HG03439 (cell line): ENCODE measurements around the gene SAMD14.

Source experiments
- ATAC-seq: cut with Tn5 transposase; IDR thresholded peaks from one replicate; pipeline ENCODE4 v1.9.1; 2021; ENCODE audit warnings: mild to moderate bottlenecking, moderate library complexity; ENCODE audit not compliant: unreplicated experiment

Gene SAMD14

DNA sequence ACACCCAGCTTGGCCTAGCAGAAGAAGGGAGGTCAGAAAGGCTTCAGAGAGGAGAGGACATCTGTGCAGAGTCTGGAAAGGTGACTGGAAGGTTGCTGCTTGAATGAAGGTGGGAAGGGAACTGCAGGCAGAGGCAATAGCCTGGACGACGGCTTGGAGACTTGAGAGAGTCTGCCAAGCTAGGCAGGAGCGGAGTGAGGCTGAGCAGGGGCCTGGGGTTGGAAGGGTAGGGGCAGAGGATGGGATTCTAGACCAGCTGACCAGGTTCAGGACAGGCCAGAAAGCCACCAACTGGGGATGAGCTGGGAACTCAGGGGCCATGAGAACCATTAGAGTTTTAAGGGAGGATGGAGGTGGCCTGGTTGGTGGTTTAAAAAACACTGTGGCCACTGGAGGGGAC lies 35.5 kb upstream of the SAMD14 start:
- ATAC-seq, result no peak

DNA sequence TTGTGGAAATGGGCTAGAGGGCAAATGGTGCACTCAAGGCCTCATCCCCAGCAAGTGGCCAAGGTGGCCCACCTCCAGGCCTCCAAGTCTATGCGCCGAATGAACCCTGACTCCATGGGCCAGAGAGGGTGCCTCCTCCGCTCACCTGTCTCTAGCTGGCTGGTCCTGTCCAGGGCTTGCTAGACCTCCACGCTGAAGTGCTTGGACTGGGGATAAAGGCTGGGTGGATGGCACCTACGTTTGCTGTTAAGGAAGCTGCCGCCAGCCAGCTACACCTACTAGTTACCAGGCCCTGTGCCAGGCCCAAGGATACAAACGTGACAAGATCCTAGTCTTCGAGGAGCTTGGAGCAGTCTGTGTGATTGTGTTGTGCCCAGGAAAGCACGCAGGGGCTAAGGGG lies 35.1 kb upstream of the SAMD14 start:
- no peak for ATAC-seq

DNA sequence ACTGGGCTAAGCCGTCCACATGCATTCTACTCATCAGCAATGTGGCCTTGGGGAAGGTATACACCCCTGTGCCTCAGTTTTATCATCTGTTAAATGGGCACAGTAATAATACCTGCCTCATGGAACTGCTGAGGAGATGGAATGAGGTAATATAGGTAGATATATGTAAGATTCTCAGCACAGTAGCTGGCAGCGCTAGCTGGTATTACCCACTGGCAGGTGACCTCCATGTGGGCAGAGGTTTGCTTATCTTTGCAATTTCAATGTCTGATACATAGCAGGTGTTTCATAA lies 34.7 kb upstream of the SAMD14 start:
- no peak for ATAC-seq

DNA sequence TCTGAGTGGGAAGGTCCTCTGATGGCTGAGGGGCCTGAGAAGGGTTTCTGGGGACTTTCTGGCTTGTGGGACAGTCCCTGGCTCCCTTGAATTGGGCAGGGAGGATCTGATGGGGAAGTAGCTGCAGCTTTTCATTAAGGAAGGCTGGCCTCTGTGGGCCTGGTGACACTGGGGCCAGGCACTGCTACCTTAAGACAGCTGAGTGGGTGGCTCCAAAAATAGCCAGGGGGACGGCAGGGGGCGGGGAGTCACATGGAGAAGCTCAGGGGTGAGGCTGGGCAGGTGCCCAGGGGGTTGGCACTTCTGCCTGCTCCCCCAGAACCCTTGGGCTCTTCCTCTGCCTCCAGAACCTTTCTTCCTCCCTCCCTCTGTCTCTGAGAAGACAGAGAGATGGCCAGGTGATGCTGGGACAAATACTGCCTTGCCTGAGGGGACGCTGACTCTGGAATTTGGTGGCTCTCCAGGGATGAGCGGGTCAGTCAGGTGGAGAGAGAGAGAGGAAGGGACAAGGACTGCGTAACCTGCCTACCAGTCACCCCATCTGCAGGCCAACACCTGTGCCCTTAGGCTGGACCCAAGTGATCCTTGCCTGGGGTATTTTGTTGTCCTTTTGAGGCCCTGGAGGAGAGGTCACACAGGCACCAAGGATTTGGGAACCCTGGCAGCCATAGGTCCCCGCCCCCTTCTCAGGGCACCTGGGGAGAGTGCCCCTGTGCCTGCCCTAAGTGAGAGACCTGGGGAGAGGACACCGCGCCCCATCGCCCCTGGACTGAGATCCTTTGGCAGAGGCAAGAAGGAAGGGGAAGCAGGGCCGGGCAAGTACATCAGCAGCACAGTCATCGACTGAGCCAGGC lies 34.1 kb upstream of the SAMD14 start:
- ATAC-seq, result no peak

DNA sequence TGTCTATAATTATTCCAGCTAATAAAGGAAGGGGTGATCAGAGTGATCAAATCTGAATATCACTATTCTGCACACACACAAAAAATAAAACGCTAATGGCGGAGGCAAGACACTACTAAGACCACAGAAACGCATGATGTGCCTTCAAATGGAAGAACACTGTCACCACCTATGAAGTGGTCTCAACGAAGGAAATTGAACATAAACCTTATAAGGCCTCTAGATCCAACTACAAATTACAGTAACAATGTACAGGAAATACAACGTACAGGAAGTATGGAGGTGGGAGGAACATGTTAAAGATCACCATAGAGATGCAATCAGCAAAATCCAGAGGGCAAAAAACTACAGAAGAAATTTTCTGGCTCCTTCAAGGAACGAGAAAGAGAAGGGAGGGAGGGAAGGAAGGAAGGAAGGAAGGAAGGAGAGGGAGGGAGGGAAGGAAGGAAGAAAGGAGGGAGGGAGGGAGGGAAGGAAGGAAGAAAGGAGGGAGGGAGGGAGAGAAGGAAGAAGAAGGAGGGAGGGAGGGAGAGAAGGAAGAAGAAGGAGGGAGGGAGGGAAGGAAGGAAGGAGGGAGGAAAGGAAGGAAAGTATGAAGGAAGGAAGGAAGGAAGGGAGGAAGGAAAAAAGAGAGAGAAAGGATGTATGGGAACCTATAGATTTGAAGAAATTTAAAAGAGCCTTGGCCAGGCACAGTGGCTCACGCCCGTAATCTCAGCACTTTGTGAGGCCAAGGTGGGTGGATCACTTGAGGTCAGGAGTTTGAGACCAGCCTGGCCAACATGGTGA lies 32.7 kb upstream of the SAMD14 start:
- ATAC-seq, result no peak

DNA sequence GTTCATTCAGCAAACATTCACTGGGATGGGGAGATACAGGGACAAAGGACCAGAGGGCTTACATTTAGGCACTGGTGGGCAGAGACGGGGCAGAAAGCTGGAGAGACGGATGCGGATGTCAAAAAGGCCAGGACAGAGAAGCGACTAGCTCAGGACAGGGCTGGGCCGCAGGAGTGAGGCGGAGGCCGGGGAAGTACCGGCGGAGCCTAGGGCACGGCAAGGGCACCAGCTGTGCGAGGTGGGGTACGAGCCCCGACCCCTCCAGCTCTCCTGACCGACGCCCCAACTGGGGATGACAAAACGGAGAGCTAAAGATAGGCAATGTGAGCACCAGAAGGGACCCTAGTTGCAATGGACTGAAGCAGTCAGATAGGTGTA lies 31.9 kb upstream of the SAMD14 start:
- no peak for ATAC-seq

DNA sequence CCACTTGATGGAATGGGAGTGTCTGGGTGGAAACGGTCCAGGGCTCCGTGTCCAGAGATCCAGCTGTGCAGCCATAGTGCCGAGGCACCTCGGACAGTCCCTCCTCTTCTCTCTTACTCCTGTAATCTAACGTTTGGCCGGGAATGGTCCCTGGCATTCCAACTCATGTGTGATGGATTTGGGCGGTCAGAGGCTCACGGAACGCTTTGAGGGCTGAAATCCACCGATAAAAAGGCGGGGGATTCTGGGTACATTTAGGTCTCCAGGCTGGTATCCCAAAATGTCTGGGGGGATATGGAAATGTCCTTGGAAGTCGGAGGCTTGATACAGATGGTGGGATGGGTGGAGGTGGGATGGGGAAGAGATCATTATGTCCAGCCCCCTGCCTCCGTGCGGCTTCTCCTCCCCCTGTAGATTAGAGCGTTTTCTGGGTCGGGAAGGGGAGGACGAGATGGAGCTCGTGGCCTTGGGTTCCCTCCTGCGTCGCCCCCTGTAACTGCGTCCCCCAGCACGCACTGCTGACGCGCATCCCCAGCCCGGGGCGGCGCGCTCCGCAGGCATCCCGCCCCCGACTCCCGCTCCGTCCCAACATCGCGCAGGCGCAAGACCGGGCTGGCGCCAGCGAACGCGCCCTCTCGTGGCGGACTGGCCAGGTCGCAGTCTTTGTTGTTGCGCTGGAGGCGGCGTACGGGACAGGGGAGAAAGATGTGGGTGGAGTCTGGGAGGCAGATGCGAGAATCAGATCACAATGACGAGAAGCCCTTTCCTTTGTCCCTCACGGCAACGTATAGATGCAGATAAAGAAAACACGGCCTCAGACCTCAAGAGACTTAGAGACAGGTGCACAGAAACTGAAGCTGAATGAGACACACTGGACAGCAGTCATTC lies 31.3 kb upstream of the SAMD14 start:
- peak; percentile 82 for ATAC-seq

DNA sequence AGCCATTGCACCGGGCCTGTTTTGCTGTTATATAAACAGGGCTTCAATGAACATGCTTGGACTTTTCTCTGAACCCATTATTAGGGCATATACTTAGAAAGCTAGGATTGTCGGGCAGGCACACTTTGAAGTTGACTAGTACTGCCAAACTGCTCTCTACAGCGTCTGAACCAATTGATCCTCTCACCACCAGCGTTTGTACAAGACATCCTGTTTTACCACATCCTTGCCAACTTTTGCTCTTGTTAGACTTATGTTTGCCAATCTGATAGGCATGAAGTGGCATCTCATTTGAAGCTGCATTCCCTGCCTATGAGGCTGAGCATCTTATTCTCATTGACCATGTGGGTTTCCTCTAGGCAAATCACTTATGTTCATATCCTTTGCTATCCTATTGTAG lies 27.9 kb upstream of the SAMD14 start:
- ATAC-seq, result no peak

DNA sequence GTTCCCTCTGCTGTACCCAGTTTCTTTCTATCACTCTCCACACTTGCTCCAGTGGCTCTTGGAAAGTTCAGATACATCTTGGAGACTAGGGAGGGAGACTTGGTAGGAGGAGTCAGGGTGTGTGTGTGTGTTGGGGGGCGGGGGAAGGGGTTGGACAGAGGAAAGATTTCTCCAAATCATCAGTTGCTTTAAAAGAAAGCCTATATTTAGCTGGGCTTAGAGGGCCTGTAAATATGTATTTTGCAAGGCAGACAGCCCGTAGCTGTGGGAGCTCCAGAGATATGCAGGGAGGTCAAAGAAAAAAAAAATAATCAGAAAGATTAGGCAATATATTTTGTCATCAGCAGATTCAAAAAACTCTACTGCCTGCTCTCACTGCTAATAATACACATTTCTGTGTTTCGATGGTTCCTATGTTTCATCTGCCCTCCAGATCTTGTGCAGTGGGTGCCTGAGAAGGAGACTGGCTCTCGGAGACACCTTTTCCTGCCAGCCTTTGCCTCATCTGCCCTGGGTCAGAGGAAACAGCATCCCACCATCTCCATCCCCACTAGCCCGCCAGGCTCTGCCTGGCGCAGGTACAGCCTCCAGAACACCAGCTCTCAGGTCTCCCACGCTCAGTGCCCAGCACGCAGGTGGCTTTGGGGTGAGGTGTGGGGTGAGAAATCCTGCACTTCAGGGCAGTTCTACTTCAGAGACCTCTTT lies 25.3 kb upstream of the SAMD14 start:
- ATAC-seq, result no peak

DNA sequence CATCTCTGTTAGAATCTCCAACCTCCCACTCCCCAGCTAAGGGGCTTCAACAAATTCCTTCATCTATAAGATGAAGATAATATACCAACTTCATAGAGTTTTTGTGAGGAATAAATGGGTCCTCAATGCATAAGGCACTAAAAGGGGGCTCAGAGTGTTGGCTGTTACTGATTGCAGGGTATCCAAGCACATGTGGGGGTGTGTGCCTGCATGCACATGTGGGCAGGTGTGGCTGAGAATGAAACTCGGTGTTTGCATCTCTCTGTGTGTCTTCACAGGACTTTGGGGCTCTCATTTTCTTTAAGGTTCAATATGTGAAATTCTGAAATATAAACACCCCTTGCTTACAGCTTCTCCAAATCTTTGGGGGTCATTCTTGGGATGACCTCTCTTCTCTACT lies 24.6 kb upstream of the SAMD14 start:
- ATAC-seq, result no peak

DNA sequence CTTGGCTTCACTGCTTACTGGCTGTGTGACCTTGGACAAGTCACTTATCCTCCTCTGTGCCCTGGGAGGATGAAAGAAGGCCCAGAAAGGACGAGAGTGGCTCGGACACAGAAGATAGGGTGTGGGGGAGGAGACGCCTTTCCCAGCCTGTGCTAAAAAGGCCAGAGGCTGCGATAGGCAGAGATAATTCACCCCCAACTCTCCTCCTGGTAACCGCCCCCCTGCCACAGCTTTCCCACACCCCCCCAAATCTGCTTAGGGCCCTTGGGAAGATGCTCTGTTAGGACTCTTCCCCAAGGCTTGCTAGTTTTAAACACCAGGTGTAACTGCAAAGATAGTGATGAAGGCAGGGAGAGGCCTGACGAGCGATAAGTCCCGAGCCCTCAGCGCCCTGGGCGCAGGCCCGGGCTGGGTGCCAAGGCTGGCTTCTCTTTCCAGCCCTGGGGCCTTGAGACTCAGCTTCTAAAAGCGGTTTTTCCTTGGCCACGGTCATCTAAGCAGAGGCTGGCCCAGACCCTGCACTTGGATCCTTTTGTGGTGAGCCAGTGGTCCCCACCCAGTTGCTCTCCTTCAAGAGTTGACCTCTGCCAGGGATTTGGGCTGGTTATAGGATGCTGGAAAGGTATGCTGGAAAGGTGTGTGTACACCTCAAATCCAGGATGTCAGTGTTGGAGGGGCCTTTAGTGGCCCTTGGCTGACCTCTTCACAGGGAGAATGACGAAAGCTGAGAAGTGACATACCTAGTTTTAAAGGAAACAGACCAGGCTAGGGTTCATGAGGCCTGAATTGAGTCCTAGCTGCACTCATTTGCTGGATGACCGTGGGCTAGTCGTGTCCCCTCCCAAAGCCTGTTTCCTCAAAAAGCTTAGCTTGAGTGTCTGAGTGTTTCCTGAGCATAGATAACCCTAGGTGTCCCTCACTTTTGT lies 24.0 kb upstream of the SAMD14 start:
- no peak for ATAC-seq

DNA sequence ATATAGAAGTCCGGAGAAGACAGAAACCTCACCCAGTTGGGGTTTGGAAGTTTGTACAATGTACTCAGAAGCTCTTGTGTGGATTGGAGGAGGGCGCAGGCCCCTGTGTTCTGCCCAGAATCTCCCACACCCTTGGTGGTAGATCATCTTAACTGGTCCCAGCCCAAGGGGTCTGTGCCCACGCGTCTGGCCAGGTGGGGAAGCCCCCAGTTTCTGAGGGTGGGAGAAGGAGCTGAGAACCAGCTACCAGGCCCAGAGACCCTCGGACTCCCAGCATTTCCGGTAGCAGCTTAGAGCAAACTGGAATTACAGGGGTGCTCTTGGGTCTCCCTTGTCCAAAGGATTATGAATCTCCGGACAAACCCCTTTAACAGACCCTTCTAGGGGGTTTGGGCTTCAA lies 22.8 kb upstream of the SAMD14 start:
- no peak for ATAC-seq

DNA sequence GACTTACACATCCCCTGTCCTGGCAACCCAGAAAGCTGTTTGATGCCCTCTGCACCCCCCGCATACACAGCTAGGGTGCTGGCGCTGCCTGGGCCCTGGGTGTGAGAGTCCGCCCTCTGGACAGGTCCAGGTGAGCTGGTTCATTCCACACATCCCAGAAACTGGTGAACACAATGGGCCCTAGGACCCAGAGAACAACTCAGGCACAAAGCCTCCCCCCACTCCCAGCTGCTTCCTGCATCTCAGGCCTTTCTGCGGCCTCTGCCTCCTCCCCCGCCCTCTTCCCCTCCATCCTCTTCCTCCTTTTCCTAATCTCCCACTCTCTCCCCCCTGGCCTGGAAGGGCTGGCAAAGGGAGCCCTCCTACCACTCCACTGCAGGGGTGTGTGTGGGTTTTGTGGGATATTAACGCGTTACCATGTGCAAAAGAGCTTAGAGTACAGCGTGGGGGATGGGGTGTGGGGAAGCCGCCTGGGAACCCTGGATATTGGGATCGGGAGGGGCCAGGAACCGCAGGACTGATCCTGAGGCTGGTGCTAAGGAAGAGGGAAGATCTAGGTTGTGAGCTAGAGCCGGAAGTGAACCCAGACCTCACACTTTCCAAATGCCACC lies 22.1 kb upstream of the SAMD14 start:
- no peak for ATAC-seq

DNA sequence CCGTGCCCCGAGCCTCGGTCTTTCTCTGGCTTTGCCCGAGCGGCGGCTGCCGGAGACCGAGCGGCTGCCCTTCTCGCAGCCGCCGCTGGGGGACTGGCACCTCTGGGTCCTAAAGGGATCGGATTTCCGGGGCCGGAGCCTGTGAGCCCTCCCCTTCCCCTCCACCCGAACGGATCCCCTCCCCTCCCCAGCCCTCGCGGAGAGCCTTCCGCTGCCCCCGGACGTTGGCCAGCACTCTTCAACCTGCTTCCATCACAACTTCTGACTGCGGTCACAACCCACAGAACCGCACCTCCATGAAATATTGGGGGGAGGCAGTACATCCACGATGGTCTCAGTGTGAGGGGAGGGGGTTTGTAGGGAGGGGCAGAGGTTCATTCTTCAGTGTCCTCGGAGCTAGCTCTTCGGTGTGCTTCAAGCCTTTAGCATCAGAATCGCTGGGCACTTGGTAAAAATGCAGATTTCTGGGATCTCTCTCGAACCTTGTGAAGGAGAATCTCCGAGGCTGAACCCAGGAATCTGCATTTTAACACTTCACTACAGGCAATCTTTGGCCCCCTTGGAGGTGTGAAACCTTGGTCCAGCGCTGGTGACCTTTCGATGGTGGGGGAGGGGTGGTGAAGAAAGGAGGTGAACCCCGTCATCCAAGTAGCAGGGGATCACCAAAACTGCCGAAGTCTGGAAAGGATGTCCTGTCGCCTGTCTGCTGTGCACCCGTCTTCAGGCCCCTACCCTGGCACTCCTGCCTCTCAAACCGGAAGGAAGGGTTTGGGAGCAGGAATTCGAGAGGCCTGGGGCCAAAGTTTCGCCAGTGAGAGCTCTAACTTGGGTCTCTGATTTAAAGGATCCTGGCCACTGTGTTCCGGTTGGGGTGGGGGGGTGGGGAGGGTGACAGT lies 21.3 kb upstream of the SAMD14 start:
- ATAC-seq, result peak; percentile 39

DNA sequence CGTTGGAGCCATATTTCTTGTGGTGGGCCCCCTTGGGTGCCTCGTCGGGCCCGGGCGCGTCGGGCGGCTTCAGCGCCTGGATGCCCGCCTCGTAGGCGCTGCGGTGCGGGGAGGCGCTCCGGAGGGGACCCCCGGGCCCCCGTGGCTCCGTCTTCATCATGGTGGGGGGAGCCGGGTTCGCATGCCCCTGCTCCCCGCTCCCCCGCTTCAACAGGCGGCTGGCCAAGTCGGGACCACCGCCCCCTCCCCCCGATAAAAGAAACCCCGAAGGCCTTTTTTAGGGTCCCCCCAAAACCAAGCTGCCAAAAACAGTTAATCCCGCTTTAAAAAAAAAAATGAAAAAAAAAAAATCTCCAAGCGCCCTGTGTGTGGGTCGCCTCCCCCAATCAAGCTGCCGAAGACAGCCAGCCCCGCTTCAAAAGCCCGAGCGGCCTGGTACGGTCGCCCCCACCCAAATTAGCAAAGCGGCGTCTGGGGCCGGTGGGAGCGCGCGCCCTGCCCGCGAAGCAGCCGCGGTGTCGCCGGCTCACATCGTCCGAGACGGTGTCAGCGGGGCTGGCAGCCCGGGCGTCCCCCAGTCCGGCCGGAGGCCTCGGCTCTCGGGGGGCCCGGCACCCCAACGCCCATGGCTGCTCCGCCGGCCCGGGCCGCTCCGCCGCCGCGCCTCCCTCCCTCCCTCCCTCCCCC lies 20.5 kb upstream of the SAMD14 start, which contains the start of gene PPP1R9B:
TSS of gene PPP1R9B (minus strand) at position 324 of the 687 bp plus-strand sequence. CDS start at position 160, 164 bp downstream.
- ATAC-seq, result peak; percentile 0

DNA sequence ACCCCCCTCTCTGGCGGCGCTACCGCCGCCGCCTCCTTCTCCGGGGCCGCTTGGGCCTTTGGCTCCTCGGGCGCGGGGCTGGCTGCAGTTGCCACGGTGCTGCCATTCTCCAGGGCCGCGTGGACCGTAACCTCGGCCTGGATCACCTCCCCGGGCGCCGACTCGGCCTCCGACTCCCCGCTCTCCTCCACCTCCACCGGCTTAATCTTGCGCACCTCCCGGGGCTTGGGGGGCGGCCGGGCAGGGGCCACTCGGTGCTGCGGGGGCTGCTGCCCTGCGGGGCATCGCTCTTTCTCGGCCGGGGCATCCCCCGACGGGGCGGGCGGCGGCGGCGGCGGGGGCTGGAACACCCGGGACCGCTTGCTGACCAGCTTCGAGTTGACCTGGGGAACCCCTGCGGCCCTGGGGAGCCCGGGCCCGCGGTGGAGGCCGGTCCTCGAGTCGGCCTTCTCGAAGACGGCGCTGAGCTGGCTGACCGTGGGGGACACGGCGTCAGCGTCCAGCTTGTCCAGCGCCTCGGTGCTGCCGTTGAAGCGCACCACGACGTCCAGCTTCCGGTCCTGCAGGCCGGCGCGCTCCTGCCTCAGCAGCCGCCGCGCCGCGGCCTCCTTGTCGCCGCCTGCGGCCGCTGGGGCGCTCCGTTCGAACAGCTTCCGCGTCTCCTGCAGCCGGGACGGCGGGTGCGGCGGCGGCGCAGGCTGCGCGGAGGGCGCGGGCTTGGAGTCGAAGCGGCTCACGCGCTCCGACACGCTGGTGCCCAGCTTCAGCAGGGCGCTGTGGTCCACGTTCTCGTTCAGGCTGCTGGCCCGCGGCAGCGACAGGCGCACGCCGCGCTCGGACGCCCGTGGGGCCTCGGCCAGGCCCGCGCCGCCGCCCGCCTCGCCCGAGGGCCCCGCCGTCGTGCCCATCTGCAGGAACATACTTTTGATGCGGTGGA lies 19.7 kb upstream of the SAMD14 start:
- no peak for ATAC-seq

DNA sequence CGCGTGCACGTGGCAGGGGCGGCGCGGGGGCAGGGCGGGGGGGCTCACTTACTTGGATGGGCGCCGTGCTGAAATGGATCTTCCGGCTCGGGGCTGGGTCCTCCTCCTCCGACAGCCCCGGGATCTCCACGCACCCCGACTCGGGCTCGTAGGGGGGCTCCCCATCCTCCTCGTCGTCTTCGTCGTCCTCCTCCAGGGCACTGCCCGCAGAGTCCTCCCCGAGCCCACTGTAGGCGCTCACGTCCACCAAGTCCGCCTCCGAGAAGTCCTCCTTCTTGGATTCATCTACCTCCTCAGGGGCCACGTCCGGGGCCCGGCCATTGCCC lies 19.1 kb upstream of the SAMD14 start:
- ATAC-seq, result no peak
